Thoracic aorta (tissue), 2 donors: ENCODE measurements around the gene TK2. TPM values are rescaled to one million over a fixed set of nuclear protein-coding genes. Genes with fewer than 3 reads are reported as not detected.

Experiments used
- ATAC-seq: fragments of 150-250 bp; one replicate; pipeline ENCODE4 v1.8.0; 2017; ENCODE audit warnings: low read depth; ENCODE audit not compliant: insufficient number of reproducible peaks, low FRiP score
- DNase-seq: peaks from one replicate; pipeline ENCODE4 v3.0.0-alpha.2; 2020; ENCODE audit warnings: low spot score
- H3K27ac ChIP-seq, 2 donors: fragments of 200-600 bp; sonication (generic); 1 replicate in 1 of 2; 2 replicates in 1 of 2; pipeline ENCODE4 v1.5.1; 2016; ENCODE audit warnings: mild to moderate bottlenecking in 2 of 2, moderate library complexity in 2 of 2
- H3K27me3 ChIP-seq: fragments of 200-600 bp; sonication (generic); replicated peaks from 2 replicates; pipeline ENCODE4 v1.6.0; 2016; ENCODE audit warnings: mild to moderate bottlenecking; ENCODE audit not compliant: insufficient read depth
- H3K36me3 ChIP-seq: fragments of 200-600 bp; sonication (generic); one replicate; pipeline ENCODE4 v1.5.1; 2016
- H3K4me1 ChIP-seq, 2 donors: fragments of 200-600 bp; sonication (generic); 1 replicate in 1 of 2; 2 replicates in 1 of 2; pipeline versions ENCODE4 v1.5.1 to v1.6.0; 2016; ENCODE audit warnings: low read depth in 2 of 2, mild to moderate bottlenecking in 1 of 2; ENCODE audit not compliant: control insufficient read depth in 1 of 2
- H3K4me3 ChIP-seq: fragments of 200-600 bp; sonication (generic); 2 replicates; pipeline ENCODE4 v1.5.1; 2016; ENCODE audit warnings: mild to moderate bottlenecking
- H3K9me3 ChIP-seq: fragments of 200-600 bp; sonication (generic); 2 replicates; pipeline ENCODE4 v1.5.1; 2016
- CTCF ChIP-seq: fragments of 200-600 bp; sonication (generic); IDR thresholded peaks from one replicate; pipeline ENCODE4 v1.5.1; 2019; ENCODE audit warnings: antibody characterized with exemption
- total RNA-seq, 2 donors: library from RNA; depleted of rRNA; stranded (reverse); fragments of >200 nt; gene quantifications; one replicate each; pipeline versions ENCODE4 v1.1.0 to v1.2.3, GENCODE V29; 2016

The TK2 gene
- total RNA-seq, 2 donors from 2014 or later: 41.7 to 55.5 TPM

- ATAC-seq: no peak
- H3K27me3 ChIP-seq: no peaks in the 10 kb centered on the region
These were observed 2.6 kb downstream of the TK2 start for GRCh38 chr16:66547101-66547989.

GRCh38 chr16:66544016-66544757 lies 5.7 kb downstream of the TK2 start:
- peaks cover 12% of the 10 kb centered on the region for H3K36me3 ChIP-seq

More at GRCh38 chr16:66547101-66547989, 2.6 kb downstream of the TK2 start:
- peaks cover 15 to 45% of the 10 kb centered on the region in 2 donors for H3K4me1 ChIP-seq
- no peak for DNase-seq
- no peaks in the 10 kb centered on the region for H3K9me3 ChIP-seq
- no peak overlapping the region for H3K4me3 ChIP-seq
- peak overlapping the region in 1 of 2 donors; percentile 95 for H3K27ac ChIP-seq
- no peak for TF ChIP-seq CTCF
- H3K36me3 ChIP-seq: peaks cover 12% of the 10 kb centered on the region

GRCh38 chr16:66543541-66543940 lies 6.4 kb downstream of the TK2 start:
- Histone ChIP-seq H3K27me3 (no peaks in the 10 kb centered on the region), H3K27ac (no peak overlapping the region), H3K36me3 (peaks cover 12% of the 10 kb centered on the region), H3K4me3 (no peak overlapping the region), H3K9me3 (no peaks in the 10 kb centered on the region), H3K4me1 (peaks cover 2 to 18% of the 10 kb centered on the region in 2 donors)
- no peak for TF ChIP-seq CTCF
- ATAC-seq (no peak), DNase-seq (no peak)

More at GRCh38 chr16:66544016-66544757, 5.7 kb downstream of the TK2 start:
- no peak for TF ChIP-seq CTCF
- no peak overlapping the region for H3K27ac ChIP-seq
- H3K4me3 ChIP-seq: no peak overlapping the region
- ATAC-seq (no peak), DNase-seq (no peak)
- peaks cover 9 to 24% of the 10 kb centered on the region in 2 donors for H3K4me1 ChIP-seq
- H3K9me3 ChIP-seq: no peaks in the 10 kb centered on the region
- no peaks in the 10 kb centered on the region for H3K27me3 ChIP-seq

- Histone ChIP-seq H3K27me3 (no peaks in the 10 kb centered on the region), H3K36me3 (peaks cover 14% of the 10 kb centered on the region), H3K4me3 (no peak overlapping the region), H3K9me3 (no peaks in the 10 kb centered on the region), H3K4me1 (peaks cover 0 to 8% of the 10 kb centered on the region in 2 donors), H3K27ac (no peak overlapping the region)
- DNase-seq (no peak), ATAC-seq (no peak)
- TF ChIP-seq CTCF: no peak
These were observed 7.5 kb downstream of the TK2 start for GRCh38 chr16:66542396-66542795.
